ENCODE data around the gene PLPPR1.

DNA sequence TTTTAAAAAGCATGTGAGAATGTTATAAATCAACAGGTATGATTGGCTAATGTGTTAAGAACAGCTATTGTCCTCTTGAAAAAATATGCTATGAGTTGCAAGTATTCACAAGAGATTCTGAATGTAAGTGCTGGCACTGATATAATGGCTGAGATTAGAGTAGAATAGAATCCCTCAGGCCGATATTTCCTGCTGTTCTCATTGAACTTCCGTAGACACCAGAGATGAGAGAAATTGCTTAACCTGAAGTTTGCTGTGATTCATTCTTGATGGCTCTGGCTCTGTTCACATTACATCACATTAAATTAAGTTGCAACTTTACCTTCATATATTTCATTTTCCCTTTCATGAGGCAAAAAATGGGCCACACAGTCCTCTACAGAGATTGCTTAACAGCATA is 241.8 kb downstream of the PLPPR1 start:
- TF ChIP-seq, protein P1, sequence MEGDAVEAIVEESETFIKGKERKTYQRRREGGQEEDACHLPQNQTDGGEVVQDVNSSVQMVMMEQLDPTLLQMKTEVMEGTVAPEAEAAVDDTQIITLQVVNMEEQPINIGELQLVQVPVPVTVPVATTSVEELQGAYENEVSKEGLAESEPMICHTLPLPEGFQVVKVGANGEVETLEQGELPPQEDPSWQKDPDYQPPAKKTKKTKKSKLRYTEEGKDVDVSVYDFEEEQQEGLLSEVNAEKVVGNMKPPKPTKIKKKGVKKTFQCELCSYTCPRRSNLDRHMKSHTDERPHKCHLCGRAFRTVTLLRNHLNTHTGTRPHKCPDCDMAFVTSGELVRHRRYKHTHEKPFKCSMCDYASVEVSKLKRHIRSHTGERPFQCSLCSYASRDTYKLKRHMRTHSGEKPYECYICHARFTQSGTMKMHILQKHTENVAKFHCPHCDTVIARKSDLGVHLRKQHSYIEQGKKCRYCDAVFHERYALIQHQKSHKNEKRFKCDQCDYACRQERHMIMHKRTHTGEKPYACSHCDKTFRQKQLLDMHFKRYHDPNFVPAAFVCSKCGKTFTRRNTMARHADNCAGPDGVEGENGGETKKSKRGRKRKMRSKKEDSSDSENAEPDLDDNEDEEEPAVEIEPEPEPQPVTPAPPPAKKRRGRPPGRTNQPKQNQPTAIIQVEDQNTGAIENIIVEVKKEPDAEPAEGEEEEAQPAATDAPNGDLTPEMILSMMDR (IDR thresholded peaks at IDR 0.05): no peak
- TF ChIP-seq POLR2A (IDR thresholded peaks at IDR 0.05): no peak
